Lung microvascular endothelial cell (primary cell): Measurements from ENCODE around the gene IKZF4. TPM values are rescaled to one million over a fixed set of nuclear protein-coding genes. Genes with fewer than 3 reads are reported as not detected.
"Not testable (repeated sequence)": the region's sequence is repeated elsewhere in the genome, so short reads cannot be mapped to it uniquely, and the experiment has no call there.

Experiments
- DNase-seq, 2 donors: peaks; one replicate each; pipeline versions ENCODE4 v3.0.0 to v3.0.0-alpha.2; 2010; ENCODE audit warnings: low read depth in 2 of 2
- total RNA-seq: library from RNA; depleted of rRNA; stranded (reverse); fragments of >200 nt; gene quantifications from 2 replicates; pipeline ENCODE4 v1.2.1, GENCODE V29; 2014

IKZF4 gene
- total RNA-seq: 0.20 and 0.22 TPM in 2 replicates

DNA sequence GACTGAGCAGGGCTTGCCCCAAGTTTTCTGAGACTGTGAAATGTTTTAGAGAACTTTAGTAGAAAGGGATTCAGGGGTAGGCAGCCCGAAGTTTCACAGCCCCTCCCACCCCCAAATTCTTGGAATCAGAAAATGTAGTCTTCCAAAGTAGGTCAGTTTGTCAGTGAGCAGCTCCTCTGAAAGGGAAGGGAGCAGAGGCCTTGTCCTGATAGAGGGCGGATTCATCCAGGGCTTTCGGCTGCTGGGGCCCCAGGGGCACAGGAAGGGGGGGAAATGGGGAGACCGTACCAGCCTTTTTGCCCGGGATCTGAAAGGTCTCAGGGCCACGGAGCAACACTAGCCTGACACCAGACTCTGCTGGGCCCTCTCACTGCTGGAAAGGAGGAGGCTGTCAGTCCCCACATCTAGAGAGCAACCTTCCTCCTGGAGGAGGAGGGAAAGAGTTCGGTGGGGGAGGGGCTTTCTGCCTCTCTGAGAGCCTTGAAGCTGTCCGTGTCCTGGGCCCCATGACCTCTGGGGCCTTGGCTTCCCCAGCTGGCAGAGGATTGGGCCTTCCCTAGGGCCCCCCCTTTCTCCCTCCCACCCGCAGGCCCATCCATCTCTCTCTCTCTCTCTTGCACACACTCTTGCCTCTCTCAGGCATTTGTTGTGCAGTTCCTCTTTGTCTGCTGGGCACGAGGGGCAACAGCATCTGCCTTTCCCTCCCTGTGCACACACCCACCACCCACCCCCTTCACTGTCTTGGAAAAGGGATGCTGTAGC, at the start of gene IKZF4:
Gene IKZF4, plus strand, starts transcription at position 621 of the 762 bp plus-strand sequence. CDS start 451 bp downstream, outside the sequence.
- DNase-seq: no peak

DNA sequence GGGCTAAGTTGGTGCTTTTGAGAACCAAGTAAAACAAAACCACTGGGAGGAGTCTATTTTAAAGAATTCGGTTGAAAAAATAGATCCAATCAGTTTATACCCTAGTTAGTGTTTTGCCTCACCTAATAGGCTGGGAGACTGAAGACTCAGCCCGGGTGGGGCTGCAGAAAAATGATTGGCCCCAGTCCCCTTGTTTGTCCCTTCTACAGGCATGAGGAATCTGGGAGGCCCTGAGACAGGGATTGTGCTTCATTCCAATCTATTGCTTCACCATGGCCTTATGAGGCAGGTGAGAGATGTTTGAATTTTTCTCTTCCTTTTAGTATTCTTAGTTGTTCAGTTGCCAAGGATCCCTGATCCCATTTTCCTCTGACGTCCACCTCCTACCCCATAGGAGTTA, 48.8 kb upstream of the IKZF4 start:
- DNase-seq: peak in 1 of 2 donors; percentile 39

DNA sequence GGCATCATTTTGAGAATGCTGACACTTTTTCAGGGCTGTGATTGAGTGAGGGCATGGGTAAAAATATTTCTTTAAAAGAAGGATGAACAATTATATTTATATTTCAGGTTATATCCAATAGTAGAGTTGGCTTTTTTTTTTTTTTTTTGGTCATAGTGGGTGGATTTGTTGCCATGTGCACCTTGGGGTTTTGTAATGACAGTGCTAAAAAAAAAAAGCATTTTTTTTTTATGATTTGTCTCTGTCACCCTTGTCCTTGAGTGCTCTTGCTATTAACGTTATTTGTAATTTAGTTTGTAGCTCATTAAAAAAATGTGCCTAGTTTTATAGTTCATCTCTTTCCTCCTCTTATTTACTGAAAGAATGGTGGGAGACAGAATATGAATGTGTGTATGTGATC, 48.4 kb upstream of the IKZF4 start:
- DNase-seq: no peak

DNA sequence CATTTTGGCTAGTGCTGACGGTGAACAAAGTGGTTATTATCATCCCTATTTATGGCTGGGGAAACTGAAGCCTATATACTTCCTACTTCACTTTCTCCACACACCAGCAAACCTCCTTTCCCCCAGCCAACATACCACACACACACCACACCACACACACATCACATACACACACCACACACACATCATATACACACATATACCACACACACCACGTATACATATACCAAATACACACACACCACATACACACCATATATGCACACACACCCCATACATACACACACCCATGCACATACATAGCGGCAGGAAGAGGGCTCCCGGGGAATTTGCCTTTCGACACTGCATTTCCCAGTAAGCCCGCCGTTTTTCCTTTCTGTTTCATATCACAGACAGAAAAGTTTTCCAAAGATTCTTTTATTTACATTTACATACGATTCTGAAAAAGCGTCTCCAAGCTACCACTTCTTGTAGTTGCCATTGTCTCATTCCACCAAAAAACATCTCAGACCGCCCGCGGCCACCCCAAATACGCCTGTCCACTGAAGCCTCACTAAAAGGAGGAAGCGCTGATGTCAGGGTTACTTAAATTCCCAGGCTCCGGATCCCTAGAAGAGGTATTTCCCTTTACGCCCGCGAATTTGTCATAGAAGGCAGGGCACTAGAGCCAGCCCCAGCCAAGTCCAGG, 47.8 kb upstream of the IKZF4 start:
- DNase-seq: peak in 1 of 2 donors; percentile 71

DNA sequence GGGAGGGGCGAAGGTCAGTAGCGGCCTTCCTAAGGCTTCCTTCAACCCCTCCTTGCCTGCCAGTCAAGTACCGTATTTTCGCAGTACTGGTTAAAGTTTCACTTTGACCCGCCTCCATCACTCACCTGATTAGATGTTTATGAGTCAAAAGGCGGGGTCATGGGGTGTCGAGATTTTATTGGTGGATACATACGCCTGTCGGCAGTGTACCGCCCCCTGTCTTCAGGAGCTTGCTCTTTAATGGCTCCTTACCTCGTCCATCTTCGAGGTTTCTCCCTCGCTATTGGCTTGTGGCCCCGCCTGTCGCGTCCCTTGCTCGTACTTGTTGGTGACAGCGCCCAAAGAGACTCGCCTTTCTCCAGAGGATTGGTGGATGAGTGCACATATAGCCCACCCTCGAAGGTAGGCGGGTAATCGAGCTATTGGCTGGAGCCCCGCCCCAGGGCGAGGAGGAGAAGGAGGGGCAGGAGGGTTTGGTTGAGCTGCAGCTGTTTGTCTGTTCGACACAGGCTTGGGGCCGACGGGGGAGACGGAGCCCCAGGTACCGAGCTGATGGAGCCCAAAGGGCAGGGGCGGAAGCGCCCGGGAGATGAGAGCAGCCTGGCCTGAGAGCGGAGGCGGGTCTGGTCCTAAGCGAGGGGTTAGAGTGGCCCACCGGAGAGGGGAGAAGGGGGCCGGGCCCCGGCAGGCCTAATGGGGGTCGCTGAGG, 47.1 kb upstream of the IKZF4 start, which contains the start of gene RAB5B:
Gene RAB5B, plus strand, starts transcription at position 480 of the 709 bp plus-strand sequence. CDS start 12,883 bp downstream, outside the sequence.
- DNase-seq: peak; percentile 100

DNA sequence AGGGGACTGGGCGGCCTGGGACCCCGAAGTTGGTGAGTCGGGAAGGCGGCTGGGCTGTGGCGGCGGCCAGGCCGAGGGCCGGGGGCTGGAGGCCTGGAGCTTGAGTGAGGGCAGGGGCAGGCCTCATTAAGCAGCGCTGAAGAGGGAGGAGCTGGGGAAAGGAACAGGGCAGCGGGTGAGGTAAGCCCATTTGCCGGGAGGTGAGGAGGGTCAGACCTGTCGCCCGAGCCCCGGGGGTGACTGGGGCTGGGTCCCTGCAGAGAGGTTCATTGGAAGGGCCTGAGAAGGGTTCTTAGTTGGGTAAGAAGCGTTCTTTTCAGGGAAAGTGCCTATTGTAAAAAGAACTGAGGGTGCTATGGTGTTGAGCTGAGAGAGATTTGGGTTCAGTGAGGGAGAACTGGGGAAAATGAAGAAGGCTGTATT, 46.5 kb upstream of the IKZF4 start:
- DNase-seq: peak; percentile 65 to 78

DNA sequence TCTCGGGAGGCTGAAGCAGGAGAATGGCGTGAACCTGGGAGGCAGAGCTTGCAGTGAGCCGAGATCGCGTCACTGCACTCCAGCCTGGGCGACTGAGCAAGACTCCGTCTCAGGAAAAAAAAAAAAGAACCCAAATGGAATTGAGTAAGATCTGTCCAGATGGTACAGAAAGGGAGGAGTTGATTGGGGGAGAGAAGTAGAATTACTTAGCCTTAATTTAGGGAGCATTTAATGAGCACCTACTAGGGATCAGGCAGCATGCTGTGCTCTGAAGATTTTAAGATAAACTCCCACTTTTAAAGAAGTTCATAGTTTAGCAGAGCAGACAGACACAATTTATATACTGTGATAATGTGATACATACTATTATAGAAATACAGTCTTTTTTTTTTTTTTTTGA, 42.5 kb upstream of the IKZF4 start:
- DNase-seq: no peak

DNA sequence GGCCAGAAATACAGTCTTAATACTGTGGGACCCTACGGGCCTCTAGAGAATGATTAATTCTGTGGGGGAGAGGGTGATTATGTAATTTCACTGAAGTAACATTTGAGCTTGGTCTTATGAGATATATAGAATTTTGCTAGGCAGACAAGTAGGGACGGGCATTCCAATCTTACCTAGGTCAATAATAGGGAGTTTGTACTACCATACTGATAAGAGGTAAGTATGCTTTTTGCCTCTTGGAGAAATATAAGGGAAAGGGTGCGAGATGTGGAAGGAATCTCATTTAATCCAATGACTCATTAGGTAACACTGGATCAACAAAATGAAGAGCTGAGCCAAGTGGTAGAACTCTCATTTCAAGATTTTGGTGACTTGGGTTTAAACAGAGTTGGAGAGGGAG, 41.8 kb upstream of the IKZF4 start:
- DNase-seq: no peak

DNA sequence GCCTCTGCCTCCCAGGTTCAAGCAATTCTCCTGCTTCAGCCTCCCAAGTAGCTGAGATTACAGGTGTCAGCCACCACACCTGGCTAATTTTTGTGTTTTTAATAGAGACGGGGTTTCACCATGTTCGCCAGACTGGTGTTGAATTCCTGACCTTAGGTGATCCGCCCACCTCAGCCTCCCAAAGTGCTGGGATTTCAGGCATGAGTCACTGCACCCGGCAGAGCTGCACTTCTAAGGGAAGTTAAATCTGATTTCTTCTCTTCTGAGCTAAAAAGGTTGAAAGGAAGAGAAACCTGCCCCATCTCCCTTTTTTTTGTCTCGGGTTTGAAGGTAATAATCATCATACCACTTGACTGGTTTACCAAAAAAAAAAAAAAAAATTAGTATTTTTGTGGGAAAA, 39.0 kb upstream of the IKZF4 start:
- not testable (repeated sequence) for DNase-seq

DNA sequence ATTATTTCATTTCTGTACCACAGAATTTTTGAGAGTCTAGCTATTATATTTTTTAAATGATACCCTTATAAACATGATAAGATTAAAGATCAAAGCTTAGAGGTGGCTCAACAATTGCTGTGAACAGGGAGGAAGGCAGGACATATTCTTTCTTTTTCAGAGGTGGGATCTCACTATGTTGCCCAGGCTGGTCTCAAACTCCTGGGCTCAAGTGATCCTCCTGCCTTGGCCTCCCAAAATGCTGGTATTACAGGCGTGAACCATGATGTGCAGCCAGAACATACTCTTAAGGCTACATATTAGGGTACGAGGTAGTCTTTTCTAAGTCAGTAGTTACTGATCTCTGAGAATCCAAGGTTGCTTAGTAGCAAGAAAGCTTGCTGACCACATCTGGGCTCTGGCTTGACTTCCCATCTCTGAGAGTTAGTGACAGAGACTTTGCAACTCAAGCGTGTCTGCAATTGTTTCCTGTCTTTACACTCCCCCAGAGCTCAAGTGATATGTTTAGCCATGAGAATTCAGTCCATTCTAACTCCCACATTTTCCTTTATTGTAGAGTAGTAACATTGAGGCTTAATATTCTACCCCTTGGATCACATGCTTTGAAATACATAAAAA, 38.4 kb upstream of the IKZF4 start:
- no peak for DNase-seq

DNA sequence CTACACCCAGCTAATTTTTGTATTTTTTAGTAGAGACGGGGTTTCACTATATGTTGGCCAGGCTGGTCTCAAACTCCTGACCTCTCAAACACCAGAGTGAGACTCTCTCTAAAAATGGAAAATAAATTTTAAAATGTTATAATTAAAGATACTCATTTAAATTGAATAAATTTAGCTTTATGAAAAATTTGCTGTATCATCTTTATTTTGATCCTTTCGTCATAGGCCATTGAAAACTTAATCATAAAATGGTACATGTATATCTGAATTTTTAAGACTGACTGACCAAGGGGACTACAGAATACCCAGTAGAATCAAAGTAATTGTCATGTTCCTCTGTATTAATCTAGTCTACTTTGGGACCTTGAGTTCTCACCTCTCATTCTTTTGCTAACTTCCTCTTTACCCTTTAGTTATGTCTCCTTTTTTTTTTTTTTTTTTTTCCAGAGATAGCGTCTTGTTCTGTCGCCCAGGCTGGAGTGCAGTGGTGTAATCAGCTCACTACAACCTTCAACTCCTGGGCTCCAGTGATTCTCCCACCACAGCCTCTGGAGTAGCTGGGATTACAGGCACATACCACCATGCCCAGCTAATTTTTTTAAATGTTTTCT, 37.5 kb upstream of the IKZF4 start:
- DNase-seq: no peak

DNA sequence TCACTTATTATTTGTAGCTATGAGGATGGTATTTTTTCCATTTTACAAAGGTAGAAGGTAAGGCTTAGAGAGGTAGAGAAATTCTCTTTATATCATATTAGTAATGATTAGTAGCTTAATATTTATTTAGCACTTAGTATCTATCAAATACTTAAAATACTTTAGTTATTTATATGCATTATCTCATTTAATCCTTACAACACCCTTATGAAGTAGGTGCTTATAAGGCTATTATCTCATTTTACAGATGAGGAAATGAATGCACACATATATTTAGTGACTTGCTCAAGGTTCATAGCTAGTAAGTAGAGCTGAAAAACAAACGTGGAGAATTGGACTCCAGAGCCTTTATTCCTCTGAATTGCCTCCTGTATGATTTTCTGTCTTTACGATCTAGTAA, 36.0 kb upstream of the IKZF4 start:
- DNase-seq: no peak

DNA sequence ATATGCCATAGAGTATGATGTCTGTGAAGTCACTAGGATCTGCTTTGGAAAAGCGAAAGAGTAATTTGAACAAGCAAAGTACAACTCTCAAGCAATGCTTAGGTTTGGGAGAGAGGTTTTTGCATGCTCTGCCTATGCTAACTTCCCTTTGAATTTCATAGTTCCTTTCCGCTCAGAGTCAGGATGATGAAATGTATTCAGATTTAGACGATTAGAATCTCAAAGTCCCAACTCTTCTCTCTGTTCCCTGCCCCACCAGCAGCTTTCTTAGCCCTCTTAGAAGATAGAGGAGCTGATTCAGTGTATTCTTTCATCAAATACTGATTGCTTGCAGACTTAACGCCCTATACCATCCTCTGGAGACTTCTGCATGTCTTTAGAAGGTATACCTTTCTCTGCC, 35.5 kb upstream of the IKZF4 start:
- DNase-seq: no peak

DNA sequence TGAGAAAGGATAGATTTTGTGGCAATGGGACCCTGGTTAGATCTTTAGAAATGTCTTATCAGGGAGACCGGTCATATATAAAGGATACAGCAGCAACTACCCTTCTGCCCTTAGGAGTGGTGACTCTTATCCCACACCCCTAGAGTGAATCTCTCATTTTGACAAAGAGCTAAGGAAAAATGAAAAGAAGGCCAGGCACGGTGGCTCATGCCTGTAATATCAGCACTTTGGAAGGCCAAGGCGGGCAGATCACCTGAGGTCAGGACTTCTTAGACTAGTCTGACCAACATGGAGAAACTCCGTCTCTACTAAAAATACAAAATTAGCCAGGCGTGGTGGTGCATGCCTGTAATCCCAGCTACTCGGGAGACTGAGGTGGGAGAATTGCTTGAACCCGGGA, 34.9 kb upstream of the IKZF4 start:
- not testable (repeated sequence) for DNase-seq

DNA sequence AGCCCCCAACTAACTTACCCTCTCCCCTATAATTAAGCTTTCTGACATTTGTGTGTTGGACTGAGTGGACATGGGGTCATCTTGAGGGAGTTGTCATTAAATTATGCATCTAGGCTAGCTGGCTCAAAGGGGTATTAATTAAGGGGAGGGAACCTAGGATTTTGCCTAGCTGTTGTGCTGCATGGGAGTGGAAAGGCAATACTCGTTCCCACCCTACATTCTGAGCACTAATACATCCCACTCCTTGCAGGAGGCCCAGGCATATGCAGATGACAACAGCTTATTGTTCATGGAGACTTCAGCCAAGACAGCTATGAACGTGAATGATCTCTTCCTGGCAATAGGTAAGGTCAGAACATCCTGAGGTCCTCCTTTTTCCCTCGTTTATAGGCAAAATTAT, 29.7 kb upstream of the IKZF4 start:
- DNase-seq: no peak

DNA sequence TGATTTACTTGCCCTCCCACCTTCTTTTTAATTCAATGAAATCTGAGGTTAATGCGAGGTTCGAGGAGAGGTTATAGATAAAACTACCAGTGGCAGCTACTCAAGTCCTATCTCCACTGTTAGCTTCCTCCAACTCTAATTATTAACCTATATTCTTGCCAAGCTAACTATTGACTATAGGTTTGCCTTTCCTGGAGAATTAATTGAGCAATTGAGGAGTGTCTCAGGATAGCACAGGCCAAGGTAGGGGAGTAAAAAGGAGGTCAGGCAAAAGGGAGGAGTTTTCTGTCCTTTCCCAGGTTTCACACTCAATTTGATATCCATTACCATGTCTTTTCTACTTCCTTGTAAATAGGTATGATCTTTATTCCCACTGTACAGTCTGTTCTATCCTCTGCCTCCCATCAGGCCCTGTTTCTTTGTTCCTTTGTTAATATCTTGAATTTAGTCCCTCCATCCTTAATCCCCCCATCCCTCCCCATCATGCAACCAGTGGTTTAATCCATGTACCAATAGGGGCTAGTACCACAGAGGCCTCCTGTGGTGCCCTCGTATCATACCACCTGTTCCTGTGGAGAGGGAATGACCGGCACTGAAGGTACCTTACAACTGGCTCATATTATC, 27.5 kb upstream of the IKZF4 start:
- DNase-seq: no peak

DNA sequence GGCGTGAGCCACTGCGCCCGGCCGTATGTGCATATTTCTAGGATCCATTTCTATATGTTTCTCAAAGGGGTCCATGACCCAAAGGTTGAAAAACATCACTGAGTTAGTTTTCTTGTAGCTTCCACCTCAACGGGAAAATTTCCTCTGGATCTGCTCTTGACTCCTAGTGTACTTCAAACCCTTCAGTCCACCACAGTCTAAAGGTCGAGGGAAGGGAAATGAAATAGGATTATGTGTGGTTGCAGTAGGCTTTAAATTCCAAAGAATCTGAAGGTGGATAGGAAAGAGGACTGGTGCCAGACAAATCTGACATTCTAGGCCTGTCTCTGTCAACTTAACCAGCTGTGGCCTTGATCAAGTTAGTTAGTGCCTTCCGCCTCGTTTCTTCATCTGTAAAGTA, 25.5 kb upstream of the IKZF4 start:
- no peak for DNase-seq

DNA sequence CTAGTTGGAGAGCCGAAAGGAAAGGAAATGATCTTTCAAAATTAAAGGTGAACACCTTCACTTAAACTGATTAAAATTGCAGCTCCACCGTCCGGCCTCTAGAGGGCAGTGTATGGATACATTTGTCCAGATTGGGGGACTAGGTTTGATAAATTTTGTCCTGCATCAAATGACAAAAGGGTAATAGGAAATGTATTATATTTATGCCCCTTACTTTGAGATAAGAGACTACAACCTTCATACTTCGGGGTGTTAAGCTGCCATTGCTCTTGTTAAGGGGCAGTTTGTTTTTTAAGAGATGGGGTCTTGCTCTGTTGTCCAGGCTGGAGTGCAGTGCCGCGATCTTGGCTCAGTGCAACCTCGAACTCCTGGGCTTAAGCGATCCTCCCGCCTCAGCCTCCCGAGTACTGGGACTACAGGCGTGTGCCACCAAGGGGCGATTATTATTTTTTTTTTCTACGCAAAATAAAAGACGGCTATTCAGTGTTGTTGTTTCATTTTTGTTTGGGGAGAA, 24.6 kb upstream of the IKZF4 start:
- peak; percentile 80 to 81 for DNase-seq

DNA sequence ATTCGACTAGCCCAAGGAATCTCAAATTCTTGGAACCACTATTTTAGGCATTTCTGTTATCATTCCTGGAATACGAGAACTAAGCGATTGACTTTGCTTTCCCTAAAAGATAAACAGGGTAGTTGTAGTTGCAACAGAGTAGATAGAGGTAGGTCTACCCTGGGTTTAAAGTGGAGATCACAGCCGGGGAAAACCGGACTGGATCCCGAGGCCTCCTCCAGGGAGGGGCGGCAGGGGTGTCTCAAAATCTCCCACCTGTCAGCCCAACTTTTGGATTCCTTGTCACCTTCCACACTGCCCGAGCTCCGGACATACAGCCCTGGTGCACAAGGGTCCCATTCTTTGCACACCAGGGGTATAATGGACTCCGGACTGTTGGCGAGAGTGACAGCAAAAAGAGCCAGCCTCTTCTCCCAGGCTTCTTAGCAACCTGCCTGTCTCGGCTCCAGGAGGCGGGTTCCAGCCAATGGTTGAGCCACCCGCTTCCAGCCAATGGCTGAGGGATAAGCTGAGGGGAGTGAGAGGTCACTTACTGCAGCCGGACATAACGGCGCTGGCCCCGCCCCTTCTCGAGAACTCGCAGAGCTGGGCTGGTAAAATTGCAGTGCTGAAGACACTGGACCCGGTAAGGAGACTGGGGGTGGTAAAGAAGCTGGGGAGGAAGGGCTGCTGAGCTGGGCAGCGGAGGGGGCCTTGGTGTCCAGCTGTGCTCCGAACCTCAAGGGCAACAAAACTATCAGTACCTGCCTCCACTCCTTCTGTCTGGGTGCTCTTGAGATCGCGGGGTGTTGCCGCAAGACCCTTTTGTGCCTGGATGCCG, 23.9 kb upstream of the IKZF4 start, which contains the start of gene SUOX:
Gene SUOX, plus strand, starts transcription at position 562 of the 820 bp plus-strand sequence. CDS start 4,946 bp downstream, outside the sequence.
- peak; percentile 95 to 99 for DNase-seq

DNA sequence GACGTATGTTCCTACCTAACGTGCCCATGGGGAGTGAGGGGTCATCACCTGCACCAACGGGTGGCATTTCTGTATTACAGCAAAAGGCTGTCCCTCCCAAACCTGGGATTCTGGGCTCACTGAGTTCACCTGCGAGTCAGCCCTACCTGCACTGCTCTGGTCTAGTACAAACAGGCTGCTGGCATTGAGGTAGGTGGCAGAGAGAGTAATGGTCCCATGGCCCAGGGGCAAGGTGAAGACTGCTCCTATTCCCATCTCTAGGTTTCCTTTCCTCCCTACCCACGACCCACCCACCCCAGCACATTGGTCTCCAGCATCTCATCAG, 23.3 kb upstream of the IKZF4 start:
- DNase-seq: no peak
